MCF 10A (cell line): ENCODE results near the gene PLEKHJ1. TPM values are rescaled to one million over a fixed set of nuclear protein-coding genes. Genes with fewer than 3 reads are reported as not detected.
A peak's percentile ranks its signal among the peaks of the same experiment; 100 is the strongest.

Experiments
- BruUV-seq: library from RNA; stranded (reverse); fragments of 400-500 nt; replicated peaks from 2 replicates; lab custom pipeline; 2021; lab: Mats Ljungman, UMichigan
- CTCF ChIA-PET: fragments of 300-600 bp; sonication (Branson Sonifier 250); formaldehyde crosslinking; extraction: SDS; loops from one replicate; lab custom pipeline; 2021; ENCODE audit warnings: antibody characterized with exemption, inconsistent platforms; lab: Yijun Ruan, JAX
- POLR2A ChIA-PET: fragments of 300-600, 350-650 bp; sonication (Branson Sonifier 250); formaldehyde crosslinking; extraction: SDS; loops from one replicate; lab custom pipeline; 2020; ENCODE audit warnings: antibody characterized with exemption, inconsistent platforms; lab: Yijun Ruan, JAX
- DNase-seq: peaks from one replicate; pipeline ENCODE4 v3.0.0-alpha.2; 2018; ENCODE audit not compliant: unreplicated experiment
- H3K27ac Mint-ChIP-seq: one replicate; pipeline ENCODE4 v1.8.0; 2022; ENCODE audit warnings: mild to moderate bottlenecking, low read depth, mixed read lengths; ENCODE audit not compliant: unreplicated experiment
- H3K27me3 Mint-ChIP-seq: one replicate; pipeline ENCODE4 v1.8.0; 2022; ENCODE audit warnings: mixed read lengths; ENCODE audit not compliant: insufficient read depth, unreplicated experiment
- H3K36me3 Mint-ChIP-seq: one replicate; pipeline ENCODE4 v1.8.0; 2022; ENCODE audit warnings: mild to moderate bottlenecking, moderate library complexity, mixed read lengths; ENCODE audit not compliant: insufficient read depth, unreplicated experiment
- H3K4me1 Mint-ChIP-seq: one replicate; pipeline ENCODE4 v1.8.0; 2022; ENCODE audit warnings: mixed read lengths; ENCODE audit not compliant: insufficient read depth, unreplicated experiment
- H3K4me3 Mint-ChIP-seq: one replicate; pipeline ENCODE4 v1.8.0; 2022; ENCODE audit warnings: mild to moderate bottlenecking, moderate library complexity, mixed read lengths; ENCODE audit not compliant: unreplicated experiment
- H3K9me3 Mint-ChIP-seq: one replicate; pipeline ENCODE4 v1.8.0; 2022; ENCODE audit warnings: mixed read lengths; ENCODE audit not compliant: unreplicated experiment
- CTCF ChIP-seq: fragments of 200-600 bp; IDR thresholded peaks from one replicate; pipeline ENCODE4 v1.8.0; 2022; ENCODE audit warnings: antibody characterized with exemption, mild to moderate bottlenecking; ENCODE audit not compliant: unreplicated experiment
- intact Hi-C: fragments of 100-400 bp; cut with micrococcal nuclease; formaldehyde crosslinking; loops from 2 replicates; pipeline ENCODE4 v1.14.1; 2022
- total RNA-seq: library from RNA; stranded (reverse); gene quantifications from 2 replicates; pipeline ENCODE4 v1.2.3, GENCODE V29; 2022

Gene PLEKHJ1
- total RNA-seq, 1 experiment from 2014 or later: 54.1 TPM

- TF ChIP-seq CTCF: no peak
- intact Hi-C loops: no loop called here
- H3K4me1 Mint-ChIP-seq: peaks cover 6% of the 10 kb centered on the region
- ChIA-PET POLR2A (interaction anchor here (0.6 kb wide), 1 partner anchor 64 kb away, joined by 3 read pairs; no protein-coding TSS in a partner anchor), CTCF (interaction anchor here (0.5 to 1.2 kb wide), 2 partner anchors 36 to 58 kb away, joined by 3 read pairs; no protein-coding TSS in a partner anchor)
- no TSS peak for BruUV-seq
- no peaks in the 10 kb centered on the region for H3K27me3 Mint-ChIP-seq
- H3K27ac Mint-ChIP-seq: peak overlapping the region; percentile 37
- H3K4me3 Mint-ChIP-seq: no peak overlapping the region
- no peak for DNase-seq
- no peaks in the 10 kb centered on the region for H3K9me3 Mint-ChIP-seq
- peaks cover 61% of the 10 kb centered on the region for H3K36me3 Mint-ChIP-seq
These were observed 22.3 kb downstream of the PLEKHJ1 start for GRCh38 chr19:2213799-2214198.

- H3K27me3 Mint-ChIP-seq: no peaks in the 10 kb centered on the region
- BruUV-seq: no TSS peak
- peaks cover 6% of the 10 kb centered on the region for H3K4me1 Mint-ChIP-seq
- no peak overlapping the region for H3K4me3 Mint-ChIP-seq
- DNase-seq: no peak
- intact Hi-C loops: no loop called here
- H3K9me3 Mint-ChIP-seq: no peaks in the 10 kb centered on the region
- H3K27ac Mint-ChIP-seq: peak overlapping the region; percentile 37
- ChIA-PET POLR2A (interaction anchor here (0.6 kb wide), 1 partner anchor 65 kb away, joined by 3 read pairs; no protein-coding TSS in a partner anchor), CTCF (interaction anchor here (0.6 to 1.2 kb wide), 4 partner anchors 21 to 179 kb away, joined by 3 read pairs; no protein-coding TSS in a partner anchor)
- peaks cover 55% of the 10 kb centered on the region for H3K36me3 Mint-ChIP-seq
- TF ChIP-seq CTCF: no peak
These were observed 23.0 kb downstream of the PLEKHJ1 start for GRCh38 chr19:2212861-2213711.

GRCh38 chr19:2210987-2211740, 25.0 kb downstream of the PLEKHJ1 start:
- no peak for DNase-seq
- BruUV-seq: no TSS peak
- H3K9me3 Mint-ChIP-seq: no peaks in the 10 kb centered on the region
- CTCF ChIA-PET: interaction anchor here (0.6 kb wide), 1 partner anchor 841 kb away, joined by 3 read pairs; no protein-coding TSS in a partner anchor
- no peak for TF ChIP-seq CTCF
- intact Hi-C loops: no loop called here
- no peak overlapping the region for H3K27ac Mint-ChIP-seq
- H3K4me3 Mint-ChIP-seq: no peak overlapping the region
- H3K36me3 Mint-ChIP-seq: peaks cover 58% of the 10 kb centered on the region
- POLR2A ChIA-PET: interaction anchor here (0.6 kb wide), 1 partner anchor 218 kb away, joined by 3 read pairs; no protein-coding TSS in a partner anchor
- peaks cover 6% of the 10 kb centered on the region for H3K4me1 Mint-ChIP-seq
- no peaks in the 10 kb centered on the region for H3K27me3 Mint-ChIP-seq

GRCh38 chr19:2210206-2210605, 25.9 kb downstream of the PLEKHJ1 start:
- no peaks in the 10 kb centered on the region for H3K9me3 Mint-ChIP-seq
- no TSS peak for BruUV-seq
- no peak for TF ChIP-seq CTCF
- H3K27ac Mint-ChIP-seq: no peak overlapping the region
- H3K4me1 Mint-ChIP-seq: peaks cover 6% of the 10 kb centered on the region
- no peak for DNase-seq
- POLR2A ChIA-PET: no interaction called here
- CTCF ChIA-PET: no interaction called here
- intact Hi-C loops: no loop called here
- H3K4me3 Mint-ChIP-seq: no peak overlapping the region
- no peaks in the 10 kb centered on the region for H3K27me3 Mint-ChIP-seq
- H3K36me3 Mint-ChIP-seq: peaks cover 57% of the 10 kb centered on the region
